Karpas-422 (cell line): ENCODE data around the gene UNG. TPM values are rescaled to one million over a fixed set of nuclear protein-coding genes. Genes with fewer than 3 reads are reported as not detected.

Experiments
- DNase-seq: peaks from one replicate; pipeline ENCODE4 v3.0.0-alpha.2; 2015
- H2AFZ ChIP-seq: fragments of 200-600 bp; sonication (generic); 2 replicates; pipeline ENCODE4 v1.6.1; 2014; ENCODE audit warnings: antibody characterized with exemption, low read length, mixed read lengths
- H3K27ac ChIP-seq: fragments of 200-600 bp; sonication (generic); 2 replicates; pipeline ENCODE4 v1.5.1; 2014; ENCODE audit warnings: mild to moderate bottlenecking, low read length, moderate library complexity
- H3K27me3 ChIP-seq: fragments of 200-600 bp; sonication (generic); 2 replicates; pipeline ENCODE4 v1.6.1; 2014; ENCODE audit warnings: low read length, mixed read lengths
- H3K36me3 ChIP-seq: fragments of 200-600 bp; sonication (generic); 2 replicates; pipeline ENCODE4 v1.6.1; 2014; ENCODE audit warnings: low read length, mixed read lengths; ENCODE audit not compliant: insufficient read depth
- H3K4me1 ChIP-seq: fragments of 200-600 bp; sonication (generic); 2 replicates; pipeline ENCODE4 v1.6.1; 2014; ENCODE audit warnings: mild to moderate bottlenecking, low read length, mixed read lengths
- H3K4me2 ChIP-seq: fragments of 200-600 bp; sonication (generic); 2 replicates; pipeline ENCODE4 v1.6.1; 2014; ENCODE audit warnings: low read length, low read depth, mild to moderate bottlenecking; ENCODE audit not compliant: poor library complexity, severe bottlenecking
- H3K4me3 ChIP-seq: fragments of 200-600 bp; sonication (generic); 2 replicates; pipeline ENCODE4 v1.5.1; 2014; ENCODE audit warnings: mild to moderate bottlenecking, antibody characterized with exemption, low read length, mixed read lengths
- H3K79me2 ChIP-seq: fragments of 200-600 bp; sonication (generic); 2 replicates; pipeline ENCODE4 v1.6.1; 2014; ENCODE audit warnings: mild to moderate bottlenecking, low read length, mixed read lengths
- H3K9ac ChIP-seq: fragments of 200-600 bp; sonication (generic); 2 replicates; pipeline ENCODE4 v1.6.0; 2014; ENCODE audit warnings: low read length
- H3K9me2 ChIP-seq: fragments of 200-600 bp; sonication (generic), shearing (Covaris generic); replicated peaks from 2 replicates; pipeline ENCODE4 v1.6.0; 2014; ENCODE audit warnings: mild to moderate bottlenecking, low read length, moderate library complexity; ENCODE audit not compliant: insufficient read depth
- H3K9me3 ChIP-seq: fragments of 300-700, 200-600 bp; sonication (generic); 2 replicates; pipeline ENCODE4 v1.6.1; 2014; ENCODE audit warnings: low read length, mixed read lengths
- H4K20me1 ChIP-seq: fragments of 200-600 bp; sonication (generic); 2 replicates; pipeline ENCODE4 v1.6.1; 2014; ENCODE audit warnings: mild to moderate bottlenecking, antibody characterized with exemption, low read length, low read depth; ENCODE audit not compliant: insufficient read depth
- total RNA-seq: library from RNA; depleted of rRNA; stranded (reverse); fragments of >200 nt; shearing (Covaris generic); gene quantifications from 2 replicates; pipeline ENCODE4 v1.2.3, GENCODE V29; 2014; ENCODE audit warnings: low replicate concordance

Gene UNG
- total RNA-seq, 1 experiment from 2014 or later = 28.8 TPM

- no peaks in the 10 kb centered on the region for H3K9me3 ChIP-seq
- no peak overlapping the region for H3K9ac ChIP-seq
- H3K4me3 ChIP-seq = no peak overlapping the region
- no peak overlapping the region for H2AFZ ChIP-seq
- no peaks in the 10 kb centered on the region for H3K9me2 ChIP-seq
- no peaks in the 10 kb centered on the region for H4K20me1 ChIP-seq
- H3K79me2 ChIP-seq = no peaks in the 10 kb centered on the region
- H3K4me1 ChIP-seq = no peaks in the 10 kb centered on the region
- no peaks in the 10 kb centered on the region for H3K27me3 ChIP-seq
- H3K27ac ChIP-seq = no peak overlapping the region
- no peak for DNase-seq
- no peaks in the 10 kb centered on the region for H3K36me3 ChIP-seq
- no peak overlapping the region for H3K4me2 ChIP-seq
Measured at GRCh38 chr12:109116611-109116949, 19.2 kb downstream of the UNG start.

GRCh38 chr12:109120095-109120494, 22.7 kb downstream of the UNG start:
- DNase-seq = no peak
- H3K27ac ChIP-seq = no peak overlapping the region
- no peak overlapping the region for H3K4me2 ChIP-seq
- H3K9ac ChIP-seq = no peak overlapping the region
- peaks cover 5% of the 10 kb centered on the region for H3K4me1 ChIP-seq
- H3K9me3 ChIP-seq = no peaks in the 10 kb centered on the region
- H3K9me2 ChIP-seq = no peaks in the 10 kb centered on the region
- no peak overlapping the region; the same call in 1 of the 2 replicates for H2AFZ ChIP-seq
- H3K27me3 ChIP-seq = no peaks in the 10 kb centered on the region
- no peaks in the 10 kb centered on the region for H4K20me1 ChIP-seq
- H3K36me3 ChIP-seq = no peaks in the 10 kb centered on the region
- H3K4me3 ChIP-seq = no peak overlapping the region
- no peaks in the 10 kb centered on the region for H3K79me2 ChIP-seq

- Histone ChIP-seq H3K9me3 (no peaks in the 10 kb centered on the region), H3K9ac (no peak overlapping the region)
Measured at GRCh38 chr12:109120557-109120956, 23.2 kb downstream of the UNG start.

GRCh38 chr12:109121346-109121880, 24.0 kb downstream of the UNG start:
- no peak for DNase-seq
- Histone ChIP-seq H3K9me2 (no peaks in the 10 kb centered on the region), H3K9ac (no peak overlapping the region), H3K4me3 (no peak overlapping the region), H3K27ac (no peak overlapping the region), H2AFZ (no peak overlapping the region), H4K20me1 (no peaks in the 10 kb centered on the region), H3K4me1 (peaks cover 5% of the 10 kb centered on the region), H3K4me2 (no peak overlapping the region), H3K79me2 (no peaks in the 10 kb centered on the region), H3K9me3 (no peaks in the 10 kb centered on the region), H3K36me3 (no peaks in the 10 kb centered on the region), H3K27me3 (no peaks in the 10 kb centered on the region)

More at GRCh38 chr12:109120557-109120956, 23.2 kb downstream of the UNG start:
- no peaks in the 10 kb centered on the region for H4K20me1 ChIP-seq
- H2AFZ ChIP-seq = no peak overlapping the region; the same call in 1 of the 2 replicates
- H3K36me3 ChIP-seq = no peaks in the 10 kb centered on the region
- H3K27me3 ChIP-seq = no peaks in the 10 kb centered on the region
- no peaks in the 10 kb centered on the region for H3K9me2 ChIP-seq
- H3K79me2 ChIP-seq = no peaks in the 10 kb centered on the region
- H3K4me3 ChIP-seq = no peak overlapping the region
- no peak for DNase-seq
- no peak overlapping the region for H3K4me2 ChIP-seq
- no peak overlapping the region for H3K27ac ChIP-seq
- peaks cover 5% of the 10 kb centered on the region for H3K4me1 ChIP-seq

- no peak for DNase-seq
- H3K79me2 ChIP-seq = no peaks in the 10 kb centered on the region
- H3K36me3 ChIP-seq = no peaks in the 10 kb centered on the region
- H2AFZ ChIP-seq = no peak overlapping the region
- H3K27me3 ChIP-seq = no peaks in the 10 kb centered on the region
- H3K4me1 ChIP-seq = peaks cover 5% of the 10 kb centered on the region
- no peak overlapping the region for H3K4me2 ChIP-seq
- H3K9ac ChIP-seq = no peak overlapping the region
- no peaks in the 10 kb centered on the region for H4K20me1 ChIP-seq
- no peaks in the 10 kb centered on the region for H3K9me3 ChIP-seq
- H3K27ac ChIP-seq = no peak overlapping the region
- H3K4me3 ChIP-seq = no peak overlapping the region
- no peaks in the 10 kb centered on the region for H3K9me2 ChIP-seq
Measured at GRCh38 chr12:109124878-109125648, 27.7 kb downstream of the UNG start.

- H3K9ac ChIP-seq = no peak overlapping the region
- H3K9me2 ChIP-seq = no peaks in the 10 kb centered on the region
- no peaks in the 10 kb centered on the region for H3K9me3 ChIP-seq
- no peaks in the 10 kb centered on the region for H3K79me2 ChIP-seq
- H2AFZ ChIP-seq = no peak overlapping the region
- no peaks in the 10 kb centered on the region for H3K36me3 ChIP-seq
- H3K27me3 ChIP-seq = no peaks in the 10 kb centered on the region
- no peaks in the 10 kb centered on the region for H4K20me1 ChIP-seq
- H3K4me2 ChIP-seq = no peak overlapping the region
- DNase-seq = no peak
- H3K4me3 ChIP-seq = no peak overlapping the region
- peaks cover 5% of the 10 kb centered on the region for H3K4me1 ChIP-seq
- H3K27ac ChIP-seq = no peak overlapping the region
Measured at GRCh38 chr12:109125791-109126190, 28.4 kb downstream of the UNG start.

GRCh38 chr12:109126784-109127183, 29.4 kb downstream of the UNG start:
- Histone ChIP-seq H3K27me3 (no peaks in the 10 kb centered on the region), H3K9ac (no peak overlapping the region), H3K9me3 (no peaks in the 10 kb centered on the region), H4K20me1 (no peaks in the 10 kb centered on the region), H3K27ac (no peak overlapping the region), H3K36me3 (no peaks in the 10 kb centered on the region), H3K79me2 (no peaks in the 10 kb centered on the region), H3K4me2 (no peak overlapping the region), H2AFZ (no peak overlapping the region), H3K9me2 (no peaks in the 10 kb centered on the region), H3K4me1 (peaks cover 14% of the 10 kb centered on the region), H3K4me3 (no peak overlapping the region)
- DNase-seq = no peak

GRCh38 chr12:109127533-109128242, 30.3 kb downstream of the UNG start:
- Histone ChIP-seq H3K27me3 (no peaks in the 10 kb centered on the region), H3K4me3 (no peak overlapping the region), H3K9me3 (no peaks in the 10 kb centered on the region), H2AFZ (no peak overlapping the region), H3K27ac (no peak overlapping the region), H3K4me1 (peaks cover 16% of the 10 kb centered on the region), H4K20me1 (no peaks in the 10 kb centered on the region), H3K79me2 (no peaks in the 10 kb centered on the region), H3K36me3 (no peaks in the 10 kb centered on the region), H3K4me2 (no peak overlapping the region), H3K9me2 (no peaks in the 10 kb centered on the region), H3K9ac (no peak overlapping the region)
- DNase-seq = no peak
